Kidney tubule cell (primary cell): ENCODE measurements around the gene LPCAT3.
A peak's percentile ranks its signal among the peaks of the same experiment; 100 is the strongest.

ENCODE experiments used
- DNase-seq: peaks from one replicate; pipeline ENCODE4 v3.0.0-alpha.2; 2018; ENCODE audit warnings: low spot score

Gene LPCAT3

GRCh38 chr12:6998715-6999451 lies 19.4 kb downstream of the LPCAT3 start:
- peak; percentile 80 for DNase-seq

GRCh38 chr12:6996040-6996441 lies 22.2 kb downstream of the LPCAT3 start:
- peak; percentile 59 for DNase-seq

GRCh38 chr12:6987956-6988553 lies 30.2 kb downstream of the LPCAT3 start:
- DNase-seq, result no peak

GRCh38 chr12:6982532-6982931 lies 35.7 kb downstream of the LPCAT3 start:
- DNase-seq, result no peak

GRCh38 chr12:6981152-6982052 lies 36.9 kb downstream of the LPCAT3 start:
- DNase-seq, result no peak

GRCh38 chr12:6980740-6981139 lies 37.5 kb downstream of the LPCAT3 start:
- DNase-seq, result peak; percentile 27

- no peak for DNase-seq
These were observed 38.2 kb downstream of the LPCAT3 start for GRCh38 chr12:6980075-6980474.

GRCh38 chr12:6979453-6979852 lies 38.8 kb downstream of the LPCAT3 start:
- DNase-seq, result no peak

- DNase-seq, result no peak
These were observed 39.3 kb downstream of the LPCAT3 start for GRCh38 chr12:6979021-6979420.

GRCh38 chr12:6978611-6979011 lies 39.7 kb downstream of the LPCAT3 start:
- no peak for DNase-seq

GRCh38 chr12:6978188-6978587 lies 40.1 kb downstream of the LPCAT3 start:
- no peak for DNase-seq

- DNase-seq, result no peak
These were observed 40.6 kb downstream of the LPCAT3 start for GRCh38 chr12:6977653-6978052.

- DNase-seq, result no peak
These were observed 42.8 kb downstream of the LPCAT3 start for GRCh38 chr12:6975297-6976032.

GRCh38 chr12:6974180-6974579 lies 44.1 kb downstream of the LPCAT3 start:
- DNase-seq, result no peak

- DNase-seq, result no peak
These were observed 48.2 kb downstream of the LPCAT3 start for GRCh38 chr12:6970096-6970527.

- DNase-seq, result no peak
These were observed 49.9 kb downstream of the LPCAT3 start for GRCh38 chr12:6968426-6968825.

GRCh38 chr12:6967651-6968100 lies 50.6 kb downstream of the LPCAT3 start:
- no peak for DNase-seq

- DNase-seq, result no peak
These were observed 51.9 kb downstream of the LPCAT3 start for GRCh38 chr12:6966351-6966750.

GRCh38 chr12:6965714-6966113 lies 52.6 kb downstream of the LPCAT3 start:
- DNase-seq, result no peak

GRCh38 chr12:6965026-6965661 lies 53.1 kb downstream of the LPCAT3 start:
- peak; percentile 84 for DNase-seq

GRCh38 chr12:6964605-6965025 lies 53.7 kb downstream of the LPCAT3 start:
- no peak for DNase-seq
